ENCODE results near the gene RAB44. TPM values are rescaled to one million over a fixed set of nuclear protein-coding genes. Genes with fewer than 3 reads are reported as not detected.

RAB44 gene
- total RNA-seq, 1 experiment from 2014 or later = 0.11 TPM

DNA sequence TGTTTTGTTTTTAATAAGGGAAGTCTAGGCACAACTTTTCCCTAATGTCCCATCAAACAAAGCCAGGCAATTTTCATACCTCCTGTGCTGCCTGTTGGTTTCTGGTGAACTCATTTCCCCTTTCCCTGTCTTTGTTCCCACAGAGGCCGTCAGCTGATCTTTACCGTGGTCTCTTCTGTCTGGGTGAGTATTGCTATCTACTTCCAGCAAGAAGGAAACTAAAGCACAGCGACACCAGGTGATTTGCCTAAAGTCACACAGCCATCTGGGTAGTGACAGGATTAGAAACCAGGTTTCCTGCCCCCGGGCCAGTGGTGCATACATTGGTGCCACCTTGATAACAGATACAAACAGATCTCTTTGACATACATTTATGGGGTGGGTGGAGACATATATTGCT is 59.6 kb downstream of the RAB44 start:
- no peaks in the 10 kb centered on the region for H3K36me3 Mint-ChIP-seq
- no peaks in the 10 kb centered on the region for H3K27me3 Mint-ChIP-seq (ENCODE audit: low read depth)
- ChIA-PET POLR2A (no interaction called here), CTCF (interaction anchor here (0.6 to 1.5 kb wide), 2 partner anchors 11 to 138 kb away, joined by 3 read pairs; no protein-coding TSS in a partner anchor)
- no peaks in the 10 kb centered on the region for H3K9me3 Mint-ChIP-seq
- peaks cover 12% of the 10 kb centered on the region for H3K4me1 Mint-ChIP-seq
- TF ChIP-seq IRF2 (CRISPR knock-in tag; IDR thresholded peaks at IDR 0.05; ENCODE audit: borderline replicate concordance, low read depth) (no peak), GTF2I (CRISPR knock-in tag; conservative IDR thresholded peaks at IDR 0.05) (no peak), NFATC4 (CRISPR knock-in tag; IDR thresholded peaks at IDR 0.05) (no peak), SMAD3 (CRISPR knock-in tag; IDR thresholded peaks at IDR 0.05; ENCODE audit: borderline replicate concordance) (no peak), PRRX2 (CRISPR knock-in tag; IDR thresholded peaks at IDR 0.05) (no peak), JUN (CRISPR knock-in tag; IDR thresholded peaks at IDR 0.05) (no peak), NFYB (CRISPR knock-in tag; conservative IDR thresholded peaks at IDR 0.05; ENCODE audit: low read depth) (no peak), CREB1 (CRISPR knock-in tag; IDR thresholded peaks at IDR 0.05) (no peak)
- TF ChIP-seq, protein P1, sequence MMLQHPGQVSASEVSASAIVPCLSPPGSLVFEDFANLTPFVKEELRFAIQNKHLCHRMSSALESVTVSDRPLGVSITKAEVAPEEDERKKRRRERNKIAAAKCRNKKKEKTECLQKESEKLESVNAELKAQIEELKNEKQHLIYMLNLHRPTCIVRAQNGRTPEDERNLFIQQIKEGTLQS (CRISPR knock-in tag; conservative IDR thresholded peaks at IDR 0.05) = no peak
- H3K27ac Mint-ChIP-seq = no peak overlapping the region
- ATAC-seq (no peak), DNase-seq (ENCODE audit: low spot score) (no peak)
- no peak overlapping the region for H3K4me3 Mint-ChIP-seq

DNA sequence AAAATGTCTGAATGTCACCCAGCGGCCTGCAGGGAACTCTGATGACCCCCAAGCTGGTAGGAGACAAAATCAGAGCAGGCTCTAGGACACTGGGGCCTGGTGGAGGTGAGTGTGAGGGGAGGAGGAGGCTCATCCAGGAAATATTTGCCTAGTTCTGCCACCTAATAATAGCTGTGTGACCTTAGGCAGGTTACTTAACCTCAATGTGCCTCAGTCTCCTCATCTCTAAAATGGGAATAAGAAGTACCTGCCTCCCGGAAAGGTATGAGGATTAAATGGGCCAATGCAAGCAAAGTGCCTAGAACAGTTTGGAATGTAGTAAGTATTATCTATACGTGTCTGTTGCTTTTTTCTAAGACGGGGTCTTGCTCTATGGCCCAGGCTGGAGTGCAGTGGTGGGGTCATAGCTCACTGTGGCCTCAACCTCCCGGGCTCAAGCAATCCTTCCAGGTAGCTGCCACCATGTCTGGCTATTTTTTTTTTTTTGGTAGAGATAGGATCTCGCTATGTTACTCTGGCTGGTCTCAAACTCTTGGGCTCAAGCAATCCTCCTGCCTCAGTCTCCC is 60.4 kb downstream of the RAB44 start:
- DNase-seq (ENCODE audit: low spot score) (no peak), ATAC-seq (no peak)
- Mint-ChIP-seq H3K36me3 (no peaks in the 10 kb centered on the region), H3K9me3 (no peaks in the 10 kb centered on the region), H3K27me3 (ENCODE audit: low read depth) (no peaks in the 10 kb centered on the region), H3K27ac (no peak overlapping the region), H3K4me3 (no peak overlapping the region), H3K4me1 (peaks cover 12% of the 10 kb centered on the region)
- ChIA-PET CTCF (interaction anchor here (0.5 to 19.6 kb wide), 20 partner anchors 8 to 452 kb away, joined by 3 to 454 read pairs (median 8); partner anchors contain the start of genes CDKN1A, PPIL1 and RAB44), POLR2A (no interaction called here)
- TF ChIP-seq NFYB (CRISPR knock-in tag; conservative IDR thresholded peaks at IDR 0.05; ENCODE audit: low read depth) = no peak
- no peak for TF ChIP-seq ZNF232 (CRISPR knock-in tag; IDR thresholded peaks at IDR 0.05)
- TF ChIP-seq, protein P2, sequence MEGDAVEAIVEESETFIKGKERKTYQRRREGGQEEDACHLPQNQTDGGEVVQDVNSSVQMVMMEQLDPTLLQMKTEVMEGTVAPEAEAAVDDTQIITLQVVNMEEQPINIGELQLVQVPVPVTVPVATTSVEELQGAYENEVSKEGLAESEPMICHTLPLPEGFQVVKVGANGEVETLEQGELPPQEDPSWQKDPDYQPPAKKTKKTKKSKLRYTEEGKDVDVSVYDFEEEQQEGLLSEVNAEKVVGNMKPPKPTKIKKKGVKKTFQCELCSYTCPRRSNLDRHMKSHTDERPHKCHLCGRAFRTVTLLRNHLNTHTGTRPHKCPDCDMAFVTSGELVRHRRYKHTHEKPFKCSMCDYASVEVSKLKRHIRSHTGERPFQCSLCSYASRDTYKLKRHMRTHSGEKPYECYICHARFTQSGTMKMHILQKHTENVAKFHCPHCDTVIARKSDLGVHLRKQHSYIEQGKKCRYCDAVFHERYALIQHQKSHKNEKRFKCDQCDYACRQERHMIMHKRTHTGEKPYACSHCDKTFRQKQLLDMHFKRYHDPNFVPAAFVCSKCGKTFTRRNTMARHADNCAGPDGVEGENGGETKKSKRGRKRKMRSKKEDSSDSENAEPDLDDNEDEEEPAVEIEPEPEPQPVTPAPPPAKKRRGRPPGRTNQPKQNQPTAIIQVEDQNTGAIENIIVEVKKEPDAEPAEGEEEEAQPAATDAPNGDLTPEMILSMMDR (IDR thresholded peaks at IDR 0.05) = no peak
- TF ChIP-seq, protein P3, sequence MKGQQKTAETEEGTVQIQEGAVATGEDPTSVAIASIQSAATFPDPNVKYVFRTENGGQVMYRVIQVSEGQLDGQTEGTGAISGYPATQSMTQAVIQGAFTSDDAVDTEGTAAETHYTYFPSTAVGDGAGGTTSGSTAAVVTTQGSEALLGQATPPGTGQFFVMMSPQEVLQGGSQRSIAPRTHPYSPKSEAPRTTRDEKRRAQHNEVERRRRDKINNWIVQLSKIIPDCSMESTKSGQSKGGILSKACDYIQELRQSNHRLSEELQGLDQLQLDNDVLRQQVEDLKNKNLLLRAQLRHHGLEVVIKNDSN (CRISPR knock-in tag; IDR thresholded peaks at IDR 0.05) = no peak
- TF ChIP-seq GABPB1 (CRISPR knock-in tag; IDR thresholded peaks at IDR 0.05) = no peak
- TF ChIP-seq KAT7 (CRISPR knock-in tag; IDR thresholded peaks at IDR 0.05; ENCODE audit: borderline replicate concordance) = no peak
- no peak for TF ChIP-seq NR2C2 (CRISPR knock-in tag; IDR thresholded peaks at IDR 0.05)
- no peak for TF ChIP-seq GRHL2 (CRISPR knock-in tag; IDR thresholded peaks at IDR 0.05; ENCODE audit: insufficient replicate concordance, severe bottlenecking)
- TF ChIP-seq, protein P4, sequence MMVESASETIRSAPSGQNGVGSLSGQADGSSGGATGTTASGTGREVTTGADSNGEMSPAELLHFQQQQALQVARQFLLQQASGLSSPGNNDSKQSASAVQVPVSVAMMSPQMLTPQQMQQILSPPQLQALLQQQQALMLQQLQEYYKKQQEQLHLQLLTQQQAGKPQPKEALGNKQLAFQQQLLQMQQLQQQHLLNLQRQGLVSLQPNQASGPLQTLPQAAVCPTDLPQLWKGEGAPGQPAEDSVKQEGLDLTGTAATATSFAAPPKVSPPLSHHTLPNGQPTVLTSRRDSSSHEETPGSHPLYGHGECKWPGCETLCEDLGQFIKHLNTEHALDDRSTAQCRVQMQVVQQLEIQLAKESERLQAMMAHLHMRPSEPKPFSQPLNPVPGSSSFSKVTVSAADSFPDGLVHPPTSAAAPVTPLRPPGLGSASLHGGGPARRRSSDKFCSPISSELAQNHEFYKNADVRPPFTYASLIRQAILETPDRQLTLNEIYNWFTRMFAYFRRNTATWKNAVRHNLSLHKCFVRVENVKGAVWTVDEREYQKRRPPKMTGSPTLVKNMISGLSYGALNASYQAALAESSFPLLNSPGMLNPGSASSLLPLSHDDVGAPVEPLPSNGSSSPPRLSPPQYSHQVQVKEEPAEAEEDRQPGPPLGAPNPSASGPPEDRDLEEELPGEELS (CRISPR knock-in tag; IDR thresholded peaks at IDR 0.05) = no peak
- TF ChIP-seq, protein P5, sequence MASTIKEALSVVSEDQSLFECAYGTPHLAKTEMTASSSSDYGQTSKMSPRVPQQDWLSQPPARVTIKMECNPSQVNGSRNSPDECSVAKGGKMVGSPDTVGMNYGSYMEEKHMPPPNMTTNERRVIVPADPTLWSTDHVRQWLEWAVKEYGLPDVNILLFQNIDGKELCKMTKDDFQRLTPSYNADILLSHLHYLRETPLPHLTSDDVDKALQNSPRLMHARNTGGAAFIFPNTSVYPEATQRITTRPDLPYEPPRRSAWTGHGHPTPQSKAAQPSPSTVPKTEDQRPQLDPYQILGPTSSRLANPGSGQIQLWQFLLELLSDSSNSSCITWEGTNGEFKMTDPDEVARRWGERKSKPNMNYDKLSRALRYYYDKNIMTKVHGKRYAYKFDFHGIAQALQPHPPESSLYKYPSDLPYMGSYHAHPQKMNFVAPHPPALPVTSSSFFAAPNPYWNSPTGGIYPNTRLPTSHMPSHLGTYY (CRISPR knock-in tag; IDR thresholded peaks at IDR 0.05) = no peak
- no peak for TF ChIP-seq MXD4 (CRISPR knock-in tag; IDR thresholded peaks at IDR 0.05; ENCODE audit: borderline replicate concordance)
- TF ChIP-seq CBFB (CRISPR knock-in tag; IDR thresholded peaks at IDR 0.05; ENCODE audit: low read depth) = no peak

Data from WTC11 (cell line).